NCI-H748 (cell line): Measurements from ENCODE around the gene S1PR4.
A peak's percentile ranks its signal among the peaks of the same experiment; 100 is the strongest.

Experiments used
- DNase-seq: peaks from one replicate; lab custom pipeline; 2025; ENCODE audit not compliant: unreplicated experiment; lab: John Stamatoyannopoulos, UW

The S1PR4 gene

GRCh38 chr19:3178377-3178972, at the start of gene S1PR4:
S1PR4 (plus strand) TSS chr19:3178769; CDS start chr19:3178793, 24 bp downstream.
- no peak for DNase-seq

DNA sequence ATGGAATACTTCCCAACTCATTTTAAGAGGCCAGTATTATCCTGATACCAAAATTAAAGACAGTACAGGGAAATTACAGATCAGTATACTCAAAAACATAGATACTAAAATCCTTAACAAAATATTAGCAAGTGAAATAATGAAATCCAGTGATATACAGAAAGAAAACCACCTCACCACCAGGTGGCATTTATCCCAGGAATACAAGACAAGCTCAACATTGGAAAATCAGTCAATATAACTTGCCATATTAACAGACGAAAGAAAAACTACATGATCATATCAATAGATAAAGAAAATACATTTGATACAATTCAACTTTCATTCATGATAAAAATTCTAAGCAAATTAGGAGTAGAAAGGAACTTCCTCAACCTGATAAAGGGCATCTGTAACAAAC, 49.5 kb upstream of the S1PR4 start:
- DNase-seq = peak; percentile 11

- no peak for DNase-seq
Observed at GRCh38 chr19:3131168-3131567, 47.4 kb upstream of the S1PR4 start.

DNA sequence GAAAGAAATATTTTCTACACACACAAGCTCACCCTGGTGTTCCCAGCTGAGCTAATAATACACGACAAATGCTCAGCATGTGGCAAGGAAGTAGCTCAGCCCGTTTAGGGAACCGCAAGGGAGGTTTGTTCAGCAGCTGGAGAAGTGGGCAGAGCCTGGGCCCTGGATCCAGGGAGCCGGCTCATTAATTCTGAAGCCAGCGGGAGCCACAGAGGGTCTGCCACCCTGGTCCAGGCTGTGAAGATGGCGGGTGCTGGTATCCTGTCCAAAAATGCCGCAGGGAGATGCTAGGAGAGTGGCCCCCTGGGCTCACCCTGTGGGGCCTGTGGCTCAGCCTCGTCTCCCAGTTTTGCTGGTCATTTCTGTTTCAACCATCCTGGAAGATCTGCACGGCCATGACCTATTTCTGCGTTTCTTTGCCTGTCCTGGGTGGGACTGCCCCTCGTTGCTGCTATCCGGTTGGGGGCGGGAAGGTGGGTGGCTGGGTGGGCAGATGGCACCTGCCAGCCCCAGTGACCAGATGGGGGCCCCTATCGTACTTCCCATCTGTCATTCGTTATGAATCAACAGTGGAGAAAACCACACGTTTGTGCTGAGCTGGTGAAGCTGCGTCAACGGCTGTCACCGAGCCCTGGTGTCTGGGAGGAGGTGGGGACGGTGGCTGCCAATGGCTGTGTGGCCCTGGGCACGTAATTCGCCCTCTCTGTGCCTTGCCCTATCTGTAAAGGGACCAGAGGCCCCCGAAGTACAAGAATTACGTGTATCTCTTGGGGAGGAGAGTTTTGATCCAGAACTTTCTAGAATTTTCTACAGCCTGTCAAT, 45.4 kb upstream of the S1PR4 start:
- peak; percentile 46 for DNase-seq

GRCh38 chr19:3133793-3134116, 44.8 kb upstream of the S1PR4 start:
- no peak for DNase-seq

DNA sequence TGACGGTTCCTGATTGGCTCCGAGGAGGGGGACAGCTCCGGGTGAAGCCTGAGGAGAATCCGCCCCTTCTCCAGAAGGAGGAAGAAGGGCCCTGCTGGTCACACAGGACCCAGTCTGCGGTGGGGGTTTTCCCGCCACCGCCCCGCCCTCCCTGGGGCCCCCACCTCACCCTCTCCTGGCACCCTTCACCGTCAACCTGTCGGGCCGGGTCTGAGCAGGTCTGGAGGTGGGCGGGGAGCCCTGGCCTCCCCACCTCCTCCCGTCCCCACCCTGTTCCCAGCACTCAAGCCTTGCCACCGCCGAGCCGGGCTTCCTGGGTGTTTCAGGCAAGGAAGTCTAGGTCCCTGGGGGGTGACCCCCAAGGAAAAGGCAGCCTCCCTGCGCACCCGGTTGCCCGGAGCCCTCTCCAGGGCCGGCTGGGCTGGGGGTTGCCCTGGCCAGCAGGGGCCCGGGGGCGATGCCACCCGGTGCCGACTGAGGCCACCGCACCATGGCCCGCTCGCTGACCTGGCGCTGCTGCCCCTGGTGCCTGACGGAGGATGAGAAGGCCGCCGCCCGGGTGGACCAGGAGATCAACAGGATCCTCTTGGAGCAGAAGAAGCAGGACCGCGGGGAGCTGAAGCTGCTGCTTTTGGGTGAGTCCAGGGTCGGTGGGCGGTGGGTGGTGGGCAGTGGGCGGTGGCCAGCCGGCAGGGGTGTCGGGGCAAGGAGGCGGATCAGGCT, 42.4 kb upstream of the S1PR4 start, which contains the start of gene GNA15:
Gene GNA15 (plus strand): TSS at position 73 of the 723 bp plus-strand sequence. CDS start 418 bp downstream, at position 491.
- DNase-seq = no peak

GRCh38 chr19:3136684-3137055, 41.9 kb upstream of the S1PR4 start:
- DNase-seq = no peak

- DNase-seq = no peak
Observed at GRCh38 chr19:3137119-3137518, 41.5 kb upstream of the S1PR4 start.

DNA sequence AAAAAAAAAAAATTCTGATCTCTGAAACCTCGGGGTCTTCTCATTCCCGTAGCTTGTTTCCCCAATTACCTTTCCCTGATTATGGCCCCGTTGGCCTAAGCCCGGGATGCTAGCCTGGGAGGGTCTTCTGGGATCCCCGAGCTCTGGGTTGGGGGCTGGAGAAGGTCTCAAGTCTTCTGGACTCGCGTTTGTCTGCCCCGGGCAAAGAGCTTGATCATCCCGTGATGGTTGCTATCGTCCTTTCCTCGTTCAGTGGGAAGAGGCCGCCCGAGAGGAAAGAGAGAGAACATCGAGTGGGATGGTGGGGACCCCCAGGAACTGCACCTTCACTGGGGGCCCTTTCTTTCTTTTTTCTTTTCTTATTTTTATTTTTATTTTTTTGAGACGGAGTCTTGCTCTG, 40.3 kb upstream of the S1PR4 start:
- DNase-seq = no peak

DNA sequence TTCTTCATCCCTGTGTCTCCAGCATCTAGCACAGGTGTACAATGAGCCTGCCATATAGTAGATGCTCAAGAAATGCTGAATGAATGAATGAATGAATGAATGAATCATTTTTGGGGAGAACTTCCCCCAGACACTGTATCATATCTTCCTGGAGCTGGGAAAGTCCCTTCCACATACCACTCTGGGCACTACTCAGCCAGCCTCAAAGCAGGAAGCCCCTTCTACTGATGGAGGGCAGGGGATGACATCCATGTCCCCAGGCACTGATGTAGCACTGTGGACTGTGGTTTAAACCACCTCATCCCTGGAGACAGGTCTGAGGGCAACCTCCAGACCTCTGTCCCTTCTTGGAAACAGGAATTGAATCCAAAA, 37.9 kb upstream of the S1PR4 start:
- no peak for DNase-seq

GRCh38 chr19:3142292-3142670, 36.3 kb upstream of the S1PR4 start:
- no peak for DNase-seq

DNA sequence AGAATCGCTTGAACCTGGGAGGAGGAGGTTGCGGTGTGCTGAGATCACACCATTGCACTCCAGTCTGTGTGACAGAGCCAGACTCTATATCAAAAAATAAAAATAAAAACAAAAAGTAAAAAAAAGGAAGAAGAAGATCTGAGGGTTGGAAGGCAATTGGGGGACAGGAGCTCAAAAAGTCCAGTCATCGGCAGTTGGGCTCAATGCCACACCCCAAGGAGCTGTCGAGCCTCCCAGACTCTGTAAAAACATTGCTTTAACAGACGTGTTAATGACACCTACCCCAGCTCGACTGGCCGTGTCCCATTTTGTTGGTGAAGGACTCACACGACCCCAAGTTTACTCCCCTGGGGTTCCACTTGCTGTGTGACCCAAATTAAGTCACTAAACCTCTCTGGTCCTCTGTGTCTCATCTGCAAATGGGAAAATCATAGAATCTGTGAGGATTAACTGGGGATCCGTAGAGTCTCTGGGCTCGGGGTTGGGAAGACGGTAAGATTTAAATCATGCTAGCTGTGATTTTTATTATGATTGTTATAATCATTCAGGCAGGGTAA, 35.7 kb upstream of the S1PR4 start:
- no peak for DNase-seq

DNA sequence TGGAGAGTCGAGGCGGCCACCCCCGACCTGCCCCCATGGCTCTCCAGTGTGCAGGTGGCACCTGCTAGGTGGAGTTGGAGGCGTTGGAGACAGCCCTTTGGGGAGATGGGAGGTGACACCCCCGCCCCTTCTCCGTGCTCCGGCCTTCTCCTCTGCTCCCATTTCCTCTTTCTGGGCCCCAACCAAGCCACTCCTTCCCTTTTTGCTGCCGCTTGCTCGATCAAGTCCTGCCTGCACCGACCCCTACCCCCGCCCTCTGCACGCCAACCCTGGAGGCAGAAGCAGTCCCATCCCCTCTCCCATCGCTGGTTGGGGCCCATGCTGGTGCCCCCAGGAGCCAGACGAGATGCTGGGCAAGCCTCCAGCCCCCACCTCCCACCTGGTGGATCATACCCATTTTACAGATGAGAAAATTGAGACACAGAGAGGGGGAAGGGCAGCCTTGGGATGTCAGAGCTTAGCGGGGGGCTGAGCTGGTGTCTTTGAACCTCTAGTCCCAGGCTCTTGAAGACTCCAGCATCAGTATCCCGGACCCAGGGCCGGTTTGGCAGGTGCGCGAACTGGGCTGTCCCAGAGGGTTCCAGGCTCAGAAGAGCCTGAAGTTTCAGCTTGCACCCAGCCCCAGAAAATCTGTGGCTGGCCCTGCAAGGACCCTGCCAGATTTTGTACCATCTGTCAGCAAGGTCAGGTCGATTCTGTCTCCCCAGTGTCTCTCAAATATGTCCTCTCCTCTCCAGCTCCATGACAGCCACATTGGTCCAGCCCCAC, 32.5 kb upstream of the S1PR4 start:
- DNase-seq = no peak

- no peak for DNase-seq
Observed at GRCh38 chr19:3146677-3147100, 31.9 kb upstream of the S1PR4 start.

DNA sequence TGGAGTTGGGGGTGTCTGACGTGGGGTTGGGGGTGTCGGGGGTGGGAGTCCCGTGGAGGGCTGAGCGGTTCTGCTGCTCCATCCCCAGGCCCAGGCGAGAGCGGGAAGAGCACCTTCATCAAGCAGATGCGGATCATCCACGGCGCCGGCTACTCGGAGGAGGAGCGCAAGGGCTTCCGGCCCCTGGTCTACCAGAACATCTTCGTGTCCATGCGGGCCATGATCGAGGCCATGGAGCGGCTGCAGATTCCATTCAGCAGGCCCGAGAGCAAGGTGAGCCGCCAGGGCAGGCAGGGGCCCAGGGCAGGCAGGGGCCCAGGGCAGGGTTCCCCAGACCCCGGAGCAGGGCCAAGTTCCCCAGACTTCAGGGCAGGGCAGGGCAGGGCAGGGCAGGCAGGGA, 30.1 kb upstream of the S1PR4 start:
- DNase-seq = no peak

- no peak for DNase-seq
Observed at GRCh38 chr19:3149089-3149488, 29.5 kb upstream of the S1PR4 start.

GRCh38 chr19:3149526-3150505, 28.8 kb upstream of the S1PR4 start:
- DNase-seq = no peak

DNA sequence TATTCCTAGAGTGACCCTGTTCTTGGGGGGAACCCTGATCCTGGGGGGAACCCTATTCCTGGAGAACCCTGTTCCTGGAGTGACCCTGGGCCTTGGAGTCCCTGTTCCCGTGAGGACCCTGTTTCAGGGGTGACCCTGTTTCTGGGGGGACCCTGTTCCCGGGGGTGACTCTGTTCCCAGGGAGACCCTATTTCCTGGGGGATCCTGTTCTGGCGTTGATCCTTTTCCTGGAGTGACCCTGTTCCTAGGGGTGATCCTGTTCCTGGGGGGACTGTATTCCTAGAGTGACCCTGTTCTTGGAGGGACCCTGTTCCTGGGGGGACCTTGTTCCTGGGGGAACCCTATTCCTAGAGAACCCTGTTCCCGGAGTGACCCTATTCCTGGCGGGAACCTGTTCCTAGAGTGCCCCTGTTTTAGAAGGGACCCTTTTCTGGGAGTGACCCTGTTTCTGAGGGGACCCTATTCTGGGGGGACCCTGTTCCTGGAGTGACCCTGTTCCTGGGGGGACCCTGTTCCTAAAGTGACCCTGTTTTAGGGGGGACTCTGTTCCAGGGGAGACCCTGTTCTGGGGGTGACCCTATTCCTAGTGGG, 27.7 kb upstream of the S1PR4 start:
- no peak for DNase-seq

DNA sequence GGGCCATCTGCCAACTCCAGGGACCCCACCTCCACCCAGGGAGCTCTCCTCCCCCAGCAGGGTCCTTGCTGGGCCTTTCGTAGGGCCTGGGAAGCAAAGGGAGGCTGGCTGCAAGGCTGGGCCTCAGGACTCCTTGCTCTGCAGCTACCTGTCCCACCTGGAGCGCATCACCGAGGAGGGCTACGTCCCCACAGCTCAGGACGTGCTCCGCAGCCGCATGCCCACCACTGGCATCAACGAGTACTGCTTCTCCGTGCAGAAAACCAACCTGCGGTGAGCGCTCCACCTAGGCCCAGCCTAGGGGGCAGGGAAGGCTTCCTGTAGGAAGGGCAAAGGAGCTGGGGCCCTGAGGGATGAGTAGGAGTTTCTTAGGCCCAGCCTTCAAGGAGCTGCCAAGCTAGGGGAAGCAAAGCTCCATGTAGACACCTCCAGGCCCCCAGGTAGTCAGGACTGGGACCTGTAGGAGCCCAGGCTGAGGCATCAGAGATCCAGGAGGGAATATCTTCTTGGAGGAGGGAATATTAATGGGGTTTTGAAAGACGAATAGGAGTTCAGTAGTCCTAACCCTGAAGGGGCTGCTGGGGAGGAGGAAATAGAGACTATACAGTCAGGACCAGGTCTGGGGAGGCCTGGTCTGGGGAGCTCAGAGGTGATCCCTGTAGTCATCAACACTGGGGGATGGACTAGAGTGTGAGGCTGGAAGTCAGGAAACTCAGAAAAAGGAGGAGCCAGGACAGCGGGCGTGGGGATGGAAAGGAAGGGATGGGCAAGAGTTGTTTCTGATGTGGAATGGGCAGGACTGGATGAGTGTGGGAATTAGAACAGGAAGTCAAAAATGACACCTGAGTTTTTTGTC, 26.8 kb upstream of the S1PR4 start:
- DNase-seq = no peak
